Neuronal stem cell (in vitro differentiated cells): ENCODE results near the gene RDM1.

ENCODE experiments used
- DNase-seq: peaks from one replicate; pipeline ENCODE4 v3.0.0-alpha.2; 2013; ENCODE audit warnings: low spot score
- H2AFZ ChIP-seq: one replicate; pipeline ENCODE4 v1.6.1; 2013; ENCODE audit warnings: mild to moderate bottlenecking, low read length, inconsistent platforms
- H2AK5ac ChIP-seq: 2 replicates; pipeline ENCODE4 v1.6.1; 2013; ENCODE audit warnings: low read depth, mild to moderate bottlenecking, inconsistent platforms, low read length, moderate library complexity, mixed read lengths
- H2BK120ac ChIP-seq: 2 replicates; pipeline ENCODE4 v1.6.1; 2013; ENCODE audit warnings: low read depth, mild to moderate bottlenecking, inconsistent platforms, low read length, moderate library complexity, mixed read lengths
- H2BK12ac ChIP-seq: one replicate; pipeline ENCODE4 v1.6.1; 2013; ENCODE audit warnings: low read length, inconsistent platforms
- H2BK15ac ChIP-seq: 2 replicates; pipeline ENCODE4 v1.6.1; 2013; ENCODE audit warnings: mild to moderate bottlenecking, low read length, inconsistent platforms, mixed read lengths
- H2BK5ac ChIP-seq: one replicate; pipeline ENCODE4 v1.6.1; 2013; ENCODE audit warnings: inconsistent platforms, mild to moderate bottlenecking, low read length, moderate library complexity
- H3K14ac ChIP-seq: one replicate; pipeline ENCODE4 v1.6.1; 2013; ENCODE audit warnings: low read length, inconsistent platforms
- H3K18ac ChIP-seq: 2 replicates; pipeline ENCODE4 v1.6.1; 2013; ENCODE audit warnings: low read length, inconsistent platforms
- H3K23ac ChIP-seq: 2 replicates; pipeline ENCODE4 v1.6.1; 2013; ENCODE audit warnings: low read depth, mild to moderate bottlenecking, mixed read lengths, low read length, inconsistent platforms; ENCODE audit not compliant: poor library complexity
- H3K27ac ChIP-seq: replicated peaks from 3 replicates; pipeline ENCODE4 v1.5.1; 2013; ENCODE audit warnings: low read length, inconsistent platforms
- H3K27me3 ChIP-seq, 3 experiments: 2 replicates each; pipeline ENCODE4 v1.6.1; 2013; ENCODE audit warnings: low read length in 3 of 3, mild to moderate bottlenecking in 2 of 3, inconsistent platforms in 1 of 3, low read depth in 1 of 3, mixed read lengths in 1 of 3, moderate library complexity in 1 of 3; ENCODE audit not compliant: control insufficient read depth in 3 of 3, insufficient read depth in 3 of 3
- H3K36me3 ChIP-seq, 2 donors: replicated peaks in 1 of 2; 2 replicates each; pipeline ENCODE4 v1.6.1; 2013; ENCODE audit warnings: low read length in 2 of 2; ENCODE audit not compliant: control insufficient read depth in 2 of 2, insufficient read depth in 2 of 2
- H3K4ac ChIP-seq: 2 replicates; pipeline ENCODE4 v1.6.1; 2013; ENCODE audit warnings: inconsistent platforms, mild to moderate bottlenecking, low read length, moderate library complexity
- H3K4me1 ChIP-seq, 2 donors: 1 replicate in 1 of 2; 2 replicates in 1 of 2; pipeline ENCODE4 v1.6.1; 2013; ENCODE audit warnings: low read length in 2 of 2, low read depth in 1 of 2; ENCODE audit not compliant: control insufficient read depth in 2 of 2, insufficient read depth in 1 of 2
- H3K4me2 ChIP-seq: one replicate; pipeline ENCODE4 v1.6.1; 2013; ENCODE audit warnings: mild to moderate bottlenecking, low read length, inconsistent platforms; ENCODE audit not compliant: insufficient read depth, poor library complexity, severe bottlenecking
- H3K4me3 ChIP-seq, 2 donors: 2 replicates each; pipeline ENCODE4 v1.5.1; 2013; ENCODE audit warnings: low read length in 2 of 2, mild to moderate bottlenecking in 2 of 2, inconsistent platforms in 1 of 2, moderate library complexity in 1 of 2
- H3K79me1 ChIP-seq: one replicate; pipeline ENCODE4 v1.6.1; 2013; ENCODE audit warnings: low read depth, mild to moderate bottlenecking, inconsistent platforms, low read length, moderate library complexity
- H3K9ac ChIP-seq: one replicate; pipeline ENCODE4 v1.6.1; 2013; ENCODE audit warnings: mild to moderate bottlenecking, low read depth, low read length, inconsistent platforms; ENCODE audit not compliant: poor library complexity
- H3K9me3 ChIP-seq, 2 donors: replicated peaks in 1 of 2; 2 replicates each; pipeline versions ENCODE3 to v1.6.1; 2013; ENCODE audit warnings: low read length in 2 of 2, mild to moderate bottlenecking in 2 of 2, inconsistent platforms in 1 of 2, low read depth in 1 of 2, mixed read lengths in 1 of 2, moderate library complexity in 1 of 2; ENCODE audit not compliant: control insufficient read depth in 2 of 2, insufficient read depth in 1 of 2
- H4K8ac ChIP-seq: one replicate; pipeline ENCODE4 v1.6.1; 2013; ENCODE audit warnings: low read depth, mild to moderate bottlenecking, inconsistent platforms, low read length, moderate library complexity
- H4K91ac ChIP-seq: one replicate; pipeline ENCODE4 v1.6.1; 2013; ENCODE audit warnings: low read length, low read depth, mild to moderate bottlenecking, inconsistent platforms; ENCODE audit not compliant: poor library complexity
- WGBS, 2 donors: extraction: QIAGEN DNeasy Blood & Tissue Kit; methylation state at CpG; one replicate each; pipeline ENCODE4 v1.1.7; 2013; ENCODE audit warnings: missing lambda C conversion rate in 2 of 2, mixed read lengths in 1 of 2; ENCODE audit not compliant: insufficient read length in 2 of 2, insufficient replicate concordance in 1 of 2; ENCODE audit errors: extremely low coverage in 2 of 2; 5-methylcytosine and 5-hydroxymethylcytosine counted together

RDM1 gene

GRCh38 chr17:35878361-35878760 lies 52.2 kb downstream of the RDM1 start:
- Histone ChIP-seq H3K14ac (no peak overlapping the region), H2AK5ac (no peak overlapping the region), H2AFZ (no peak overlapping the region), H2BK15ac (no peak overlapping the region), H3K18ac (no peak overlapping the region), H3K4me2 (no peak overlapping the region), H3K27ac (no peak overlapping the region), H4K8ac (no peak overlapping the region), H3K4me3 (no peak overlapping the region), H3K36me3 (no peaks in the 10 kb centered on the region), H2BK120ac (no peak overlapping the region), H3K4ac (no peak overlapping the region), H4K91ac (no peak overlapping the region), H2BK12ac (no peak overlapping the region), H3K27me3 (no peaks in the 10 kb centered on the region), H2BK5ac (no peak overlapping the region), H3K23ac (no peak overlapping the region), H3K4me1 (peaks cover 1 to 4% of the 10 kb centered on the region in 2 donors), H3K79me1 (no peaks in the 10 kb centered on the region), H3K9ac (no peak overlapping the region), H3K9me3 (no peaks in the 10 kb centered on the region)
- no peak for DNase-seq
- no CpG with 5 or more reads among the region's 4 CpGs for whole genome bisulfite sequencing, 2 donors

- no peak overlapping the region for H2BK5ac ChIP-seq
Observed at GRCh38 chr17:35877345-35878029, 53.1 kb downstream of the RDM1 start.

GRCh38 chr17:35876534-35876933 lies 54.0 kb downstream of the RDM1 start:
- Histone ChIP-seq H2BK120ac (no peak overlapping the region), H3K23ac (no peak overlapping the region), H3K14ac (no peak overlapping the region), H3K27ac (no peak overlapping the region), H2AK5ac (no peak overlapping the region), H3K18ac (no peak overlapping the region), H3K4me2 (no peak overlapping the region), H3K4me3 (no peak overlapping the region), H4K8ac (no peak overlapping the region), H3K9ac (no peak overlapping the region), H2BK12ac (no peak overlapping the region), H2AFZ (no peak overlapping the region), H3K4me1 (peaks cover 1 to 4% of the 10 kb centered on the region in 2 donors), H3K4ac (no peak overlapping the region), H2BK5ac (no peak overlapping the region), H4K91ac (no peak overlapping the region), H3K9me3 (no peaks in the 10 kb centered on the region), H3K27me3 (no peaks in the 10 kb centered on the region), H3K79me1 (no peaks in the 10 kb centered on the region), H3K36me3 (no peaks in the 10 kb centered on the region), H2BK15ac (no peak overlapping the region)
- DNase-seq = no peak
- no CpG with 5 or more reads among the region's 3 CpGs for WGBS, 2 donors

More at GRCh38 chr17:35877345-35878029, 53.1 kb downstream of the RDM1 start:
- H3K79me1 ChIP-seq = no peaks in the 10 kb centered on the region
- H4K8ac ChIP-seq = no peak overlapping the region
- H2BK12ac ChIP-seq = no peak overlapping the region
- H3K4me3 ChIP-seq = no peak overlapping the region
- no peak overlapping the region for H3K27ac ChIP-seq
- no peak overlapping the region for H4K91ac ChIP-seq
- H3K27me3 ChIP-seq = no peaks in the 10 kb centered on the region
- no peak overlapping the region for H2BK15ac ChIP-seq
- H2BK120ac ChIP-seq = no peak overlapping the region
- H2AK5ac ChIP-seq = no peak overlapping the region
- no peak overlapping the region for H3K9ac ChIP-seq
- H3K18ac ChIP-seq = no peak overlapping the region
- H3K4me2 ChIP-seq = no peak overlapping the region
- peaks cover 1 to 4% of the 10 kb centered on the region in 2 donors for H3K4me1 ChIP-seq
- H3K14ac ChIP-seq = no peak overlapping the region
- H3K36me3 ChIP-seq = no peaks in the 10 kb centered on the region
- no peak overlapping the region for H2AFZ ChIP-seq
- no peak overlapping the region for H3K4ac ChIP-seq
- H3K23ac ChIP-seq = no peak overlapping the region
- no peaks in the 10 kb centered on the region for H3K9me3 ChIP-seq
- DNase-seq = no peak

GRCh38 chr17:35875800-35876139 lies 54.8 kb downstream of the RDM1 start:
- H2AFZ ChIP-seq = peak overlapping the region; percentile 57
- no peak overlapping the region for H3K18ac ChIP-seq
- H3K4ac ChIP-seq = no peak overlapping the region
- H2BK5ac ChIP-seq = no peak overlapping the region
- no peak overlapping the region for H3K23ac ChIP-seq
- H3K9me3 ChIP-seq = no peaks in the 10 kb centered on the region
- H3K4me1 ChIP-seq = peaks cover 1 to 4% of the 10 kb centered on the region in 2 donors
- no peak overlapping the region for H2AK5ac ChIP-seq
- H3K4me3 ChIP-seq = no peak overlapping the region
- no peak overlapping the region for H2BK12ac ChIP-seq
- no peak overlapping the region for H3K14ac ChIP-seq
- no CpG with 5 or more reads among the region's 3 CpGs for WGBS, 2 donors
- H3K27ac ChIP-seq = no peak overlapping the region
- no peak overlapping the region for H3K4me2 ChIP-seq
- no peak overlapping the region for H4K8ac ChIP-seq
- no peak overlapping the region for H2BK15ac ChIP-seq
- no peak overlapping the region for H2BK120ac ChIP-seq
- no peak overlapping the region for H4K91ac ChIP-seq
- H3K27me3 ChIP-seq = no peaks in the 10 kb centered on the region
- no peak for DNase-seq
- no peaks in the 10 kb centered on the region for H3K79me1 ChIP-seq
- no peaks in the 10 kb centered on the region for H3K36me3 ChIP-seq
- H3K9ac ChIP-seq = no peak overlapping the region
